IMR-90 (cell line): ENCODE measurements around the gene CCDC179. TPM values are rescaled to one million over a fixed set of nuclear protein-coding genes. Genes with fewer than 3 reads are reported as not detected.

Experiments used
- ATAC-seq: fragments of 200-7000 bp; cut with Tn5 transposase; 2 replicates; pipeline ENCODE4 v1.9.1; 2020; ENCODE audit warnings: low read depth, mild to moderate bottlenecking, moderate library complexity
- BruUV-seq: library from RNA; stranded (reverse); fragments of 400-500 nt; replicated peaks from 2 replicates; lab custom pipeline; 2021; lab: Mats Ljungman, UMichigan
- CTCF ChIA-PET: fragments of 300-600 bp; formaldehyde crosslinking; extraction: SDS; loops from one replicate; lab custom pipeline; 2021; ENCODE audit warnings: antibody characterized with exemption; lab: Yijun Ruan, JAX
- POLR2A ChIA-PET: fragments of 300-600 bp; sonication (Branson Sonifier 250); formaldehyde crosslinking; loops from one replicate; lab custom pipeline; 2022; ENCODE audit warnings: antibody characterized with exemption; ENCODE audit not compliant: unreplicated experiment; lab: Charles Lee
- DNase-seq: peaks from one replicate; pipeline ENCODE4 v3.0.0; 2013
- H2AFZ ChIP-seq: replicated peaks from 2 replicates; pipeline ENCODE3; 2013; ENCODE audit warnings: low read length, mild to moderate bottlenecking; ENCODE audit not compliant: poor library complexity
- H2AK5ac ChIP-seq: 2 replicates; pipeline ENCODE4 v1.6.1; 2013; ENCODE audit warnings: low read depth, low read length, inconsistent platforms
- H2AK9ac ChIP-seq: replicated peaks from 2 replicates; pipeline ENCODE3; 2013; ENCODE audit warnings: mild to moderate bottlenecking, low read depth, low read length, moderate library complexity; ENCODE audit not compliant: poor library complexity
- H2BK120ac ChIP-seq: 2 replicates; pipeline ENCODE4 v1.6.1; 2013; ENCODE audit warnings: low read depth, low read length, inconsistent platforms
- H2BK15ac ChIP-seq: 3 replicates; pipeline ENCODE4 v1.6.1; 2013; ENCODE audit warnings: low read depth, low read length, inconsistent platforms
- H2BK20ac ChIP-seq: 2 replicates; pipeline ENCODE4 v1.6.1; 2013; ENCODE audit warnings: low read depth, mild to moderate bottlenecking, inconsistent platforms, low read length, moderate library complexity
- H2BK5ac ChIP-seq: 2 replicates; pipeline ENCODE4 v1.6.1; 2013; ENCODE audit warnings: mild to moderate bottlenecking, low read depth, low read length, inconsistent platforms; ENCODE audit not compliant: poor library complexity, severe bottlenecking
- H3K14ac ChIP-seq: replicated peaks from 2 replicates; pipeline ENCODE4 v1.6.1; 2013; ENCODE audit warnings: low read depth, low read length, inconsistent platforms
- H3K18ac ChIP-seq: 2 replicates; pipeline ENCODE4 v1.6.1; 2013; ENCODE audit warnings: low read depth, low read length, control low read depth
- H3K23ac ChIP-seq: 2 replicates; pipeline ENCODE4 v1.6.1; 2013; ENCODE audit warnings: low read depth, low read length, inconsistent platforms
- H3K27ac ChIP-seq: 2 replicates; pipeline ENCODE4 v1.5.1; 2013; ENCODE audit warnings: mild to moderate bottlenecking, control low read depth, low read length; ENCODE audit not compliant: insufficient read depth
- H3K27me3 ChIP-seq: 2 replicates; pipeline ENCODE4 v1.6.1; 2013; ENCODE audit warnings: low read length; ENCODE audit not compliant: control insufficient read depth, insufficient read depth
- H3K36me3 ChIP-seq: 2 replicates; pipeline ENCODE4 v1.6.1; 2013; ENCODE audit warnings: low read length, mixed read lengths; ENCODE audit not compliant: control insufficient read depth, insufficient read depth
- H3K4ac ChIP-seq: 2 replicates; pipeline ENCODE4 v1.6.1; 2013; ENCODE audit warnings: low read depth, low read length, inconsistent platforms
- H3K4me1 ChIP-seq: 2 replicates; pipeline ENCODE4 v1.6.1; 2013; ENCODE audit warnings: low read length, mixed read lengths; ENCODE audit not compliant: control insufficient read depth, insufficient read depth
- H3K4me2 ChIP-seq: 2 replicates; pipeline ENCODE4 v1.6.1; 2013; ENCODE audit warnings: low read depth, mild to moderate bottlenecking, control low read depth, low read length, moderate library complexity
- H3K4me3 ChIP-seq: 2 replicates; pipeline ENCODE4 v1.5.1; 2013; ENCODE audit warnings: low read depth, mild to moderate bottlenecking, control low read depth, low read length, moderate library complexity; ENCODE audit not compliant: insufficient read depth
- H3K56ac ChIP-seq: 2 replicates; pipeline ENCODE4 v1.6.1; 2013; ENCODE audit warnings: low read length, inconsistent platforms; ENCODE audit not compliant: insufficient read depth; ENCODE audit errors: extremely low read depth
- H3K79me1 ChIP-seq, 2 experiments: 2 replicates each; pipeline ENCODE4 v1.6.1; 2013; ENCODE audit warnings: low read length in 2 of 2, inconsistent platforms in 1 of 2, low read depth in 1 of 2
- H3K9ac ChIP-seq: 2 replicates; pipeline ENCODE4 v1.6.1; 2013; ENCODE audit warnings: low read depth, low read length, control low read depth
- H3K9me1 ChIP-seq: 2 replicates; pipeline ENCODE4 v1.6.1; 2013; ENCODE audit warnings: low read length, inconsistent platforms; ENCODE audit not compliant: insufficient read depth
- H3K9me3 ChIP-seq: 2 replicates; pipeline ENCODE4 v1.6.1; 2013; ENCODE audit warnings: low read length; ENCODE audit not compliant: control insufficient read depth, insufficient read depth
- H4K20me1 ChIP-seq: 2 replicates; pipeline ENCODE4 v1.6.1; 2013; ENCODE audit warnings: low read length, inconsistent platforms; ENCODE audit not compliant: insufficient read depth
- H4K5ac ChIP-seq: 2 replicates; pipeline ENCODE4 v1.6.1; 2013; ENCODE audit warnings: mild to moderate bottlenecking, low read depth, low read length, control low read depth
- H4K8ac ChIP-seq, 2 experiments: 2 replicates each; pipeline ENCODE4 v1.6.1; 2013; ENCODE audit warnings: low read depth in 2 of 2, low read length in 2 of 2, control low read depth in 1 of 2, inconsistent platforms in 1 of 2
- H4K91ac ChIP-seq: 2 replicates; pipeline ENCODE4 v1.6.1; 2013; ENCODE audit warnings: low read depth, low read length, inconsistent platforms; ENCODE audit not compliant: insufficient read depth
- BHLHE40 ChIP-seq: fragments of 150-350 bp; IDR thresholded peaks from 2 replicates; pipeline ENCODE4 v1.6.1; 2016; ENCODE audit warnings: mild to moderate bottlenecking, low read depth, low read length
- CEBPB ChIP-seq: IDR thresholded peaks from 2 replicates; pipeline ENCODE4 v1.6.1; 2012; ENCODE audit warnings: low read depth, low read length, improper control_type of control experiment
- CHD1 ChIP-seq: IDR thresholded peaks from 2 replicates; pipeline ENCODE4 v1.6.1; 2012; ENCODE audit warnings: low read depth, low read length, improper control_type of control experiment
- CTCF ChIP-seq: conservative IDR thresholded peaks from 2 replicates; pipeline ENCODE4 v1.5.1; 2012; ENCODE audit warnings: mild to moderate bottlenecking, low read depth, low read length, improper control_type of control experiment
- ELK1 ChIP-seq: fragments of 150-350 bp; IDR thresholded peaks from 2 replicates; pipeline ENCODE4 v1.6.1; 2016; ENCODE audit warnings: low read depth, mild to moderate bottlenecking, low read length, moderate library complexity, borderline replicate concordance
- FOS ChIP-seq: fragments of 150-350 bp; IDR thresholded peaks from 2 replicates; pipeline ENCODE4 v1.6.1; 2016; ENCODE audit warnings: low read depth, low read length
- MAFK ChIP-seq: IDR thresholded peaks from 2 replicates; pipeline ENCODE4 v1.6.1; 2012; ENCODE audit warnings: low read depth, low read length, improper control_type of control experiment
- MAZ ChIP-seq: IDR thresholded peaks from 2 replicates; pipeline ENCODE4 v1.6.1; 2012; ENCODE audit warnings: low read depth, mild to moderate bottlenecking, low read length, improper control_type of control experiment, moderate library complexity, borderline replicate concordance
- MXI1 ChIP-seq: IDR thresholded peaks from 2 replicates; pipeline ENCODE4 v1.6.1; 2012; ENCODE audit warnings: low read depth, mild to moderate bottlenecking, low read length, moderate library complexity, borderline replicate concordance
- NFE2L2 ChIP-seq: fragments of 150-350 bp; IDR thresholded peaks from 2 replicates; pipeline ENCODE4 v1.6.1; 2016; ENCODE audit warnings: low read depth, mild to moderate bottlenecking, low read length
- POLR2A ChIP-seq: IDR thresholded peaks from 2 replicates; pipeline ENCODE4 v1.6.1; 2012; ENCODE audit warnings: mild to moderate bottlenecking, low read depth, low read length
- RAD21 ChIP-seq: IDR thresholded peaks from 2 replicates; pipeline ENCODE4 v1.6.1; 2012; ENCODE audit warnings: low read length, improper control_type of control experiment
- RCOR1 ChIP-seq: IDR thresholded peaks from 2 replicates; pipeline ENCODE4 v1.6.1; 2012; ENCODE audit warnings: mild to moderate bottlenecking, low read length, improper control_type of control experiment; ENCODE audit not compliant: insufficient replicate concordance
- RFX5 ChIP-seq: IDR thresholded peaks from 2 replicates; pipeline ENCODE4 v1.8.0; 2012; ENCODE audit warnings: low read depth, mild to moderate bottlenecking, low read length, moderate library complexity
- SMC3 ChIP-seq: fragments of 150-350 bp; IDR thresholded peaks from 2 replicates; pipeline ENCODE4 v1.6.1; 2016; ENCODE audit warnings: low read depth, mild to moderate bottlenecking, antibody characterized with exemption, low read length, moderate library complexity
- USF2 ChIP-seq: fragments of 150-350 bp; IDR thresholded peaks from 2 replicates; pipeline ENCODE4 v1.6.1; 2017; ENCODE audit warnings: mild to moderate bottlenecking, antibody characterized with exemption, low read length, low read depth
- WGBS, 2 experiments: methylation state at CpG; one replicate each; pipeline versions ENCODE4 v1.1.5 to v1.1.7; 2013; ENCODE audit warnings: missing lambda C conversion rate in 2 of 2; ENCODE audit not compliant: insufficient read length in 1 of 2; ENCODE audit errors: extremely low coverage in 2 of 2; 5-methylcytosine and 5-hydroxymethylcytosine counted together
- dilution Hi-C: fragments of 300-500 bp; cut with HindIII; formaldehyde crosslinking; loops from one replicate; pipeline ENCODE4 v1.14.3; 2018; ENCODE audit warnings: low sequenced_read_pairs; ENCODE audit not compliant: unreplicated experiment
- in situ Hi-C: fragments of 300-500 bp; cut with MboI; formaldehyde crosslinking; loops from 3 replicates; pipeline ENCODE4 v1.14.3; 2019; ENCODE audit warnings: low sequenced_read_pairs, inconsistent platforms, mixed read lengths
- intact Hi-C: fragments of 100-400 bp; cut with micrococcal nuclease; formaldehyde crosslinking; loops from 2 replicates; pipeline ENCODE4 v1.10.0; 2022
- polyA plus RNA-seq, 3 experiments: library from polyadenylated mRNA; depleted of rRNA; stranded (reverse); fragments of >200 nt; gene quantifications; 2 replicates each; pipeline ENCODE4 v1.2.3, GENCODE V29; 2012; ENCODE audit warnings: low replicate concordance in 1 of 3
- total RNA-seq: library from RNA; depleted of rRNA; stranded (reverse); fragments of >200 nt; gene quantifications from 2 replicates; pipeline ENCODE4 v1.2.3, GENCODE V29; 2012

The CCDC179 gene
- total and polyA plus RNA-seq, 2 of the 4 experiments (the other 2 are of a cell fraction) = not detected

- H2AFZ ChIP-seq = no peak overlapping the region
- H2BK120ac ChIP-seq = no peak overlapping the region
- H4K91ac ChIP-seq = no peak overlapping the region
- no peak overlapping the region for H2BK20ac ChIP-seq
- no peak for DNase-seq
- H3K23ac ChIP-seq = no peak overlapping the region
- no peak overlapping the region for H2AK5ac ChIP-seq
- no peaks in the 10 kb centered on the region; the same call in 1 of the 2 replicates for H3K4me1 ChIP-seq
- ChIA-PET CTCF (no interaction called here), POLR2A (no interaction called here)
- ATAC-seq = no peak
- no peaks in the 10 kb centered on the region for H3K79me1 ChIP-seq
- H2BK5ac ChIP-seq = no peak overlapping the region
- no peak overlapping the region for H3K14ac ChIP-seq
- no peaks in the 10 kb centered on the region for H3K36me3 ChIP-seq
- no peak overlapping the region for H3K4me3 ChIP-seq
- in situ Hi-C loops = no loop called here
- no CpG with 5 or more reads among the region's 1 CpG for WGBS, 2 experiments
- no peak for TF ChIP-seq RCOR1
- no peak for TF ChIP-seq RAD21
- no peak for TF ChIP-seq CEBPB
- TF ChIP-seq CTCF = no peak
- no peak for TF ChIP-seq SMC3
- TF ChIP-seq USF2 = no peak
- no peak for TF ChIP-seq MAZ
- TF ChIP-seq POLR2A = no peak
- no peak for TF ChIP-seq CHD1
- TF ChIP-seq FOS = no peak
- no peak for TF ChIP-seq MXI1
- TF ChIP-seq BHLHE40 = no peak
- no peak for TF ChIP-seq MAFK
- no peak for TF ChIP-seq NFE2L2
- no peak for TF ChIP-seq ELK1
- TF ChIP-seq RFX5 = no peak
- no peak overlapping the region for H3K18ac ChIP-seq
- no peak overlapping the region for H3K4me2 ChIP-seq
- H2AK9ac ChIP-seq = no peak overlapping the region
- no peaks in the 10 kb centered on the region for H3K9me3 ChIP-seq
- intact Hi-C loops = no loop called here
- H3K27me3 ChIP-seq = no peaks in the 10 kb centered on the region
- H4K20me1 ChIP-seq = no peaks in the 10 kb centered on the region
- H4K5ac ChIP-seq = no peak overlapping the region
- H3K27ac ChIP-seq = no peak overlapping the region
- H3K9ac ChIP-seq = no peak overlapping the region
- H3K56ac ChIP-seq = no peak overlapping the region
- no peak overlapping the region for H4K8ac ChIP-seq
- no peak overlapping the region for H2BK15ac ChIP-seq
- no peaks in the 10 kb centered on the region for H3K9me1 ChIP-seq
- no TSS peak for BruUV-seq
- dilution Hi-C loops = no loop called here
- no peak overlapping the region for H3K4ac ChIP-seq
Measured at GRCh38 chr11:22903782-22904181, 43.5 kb upstream of the CCDC179 start.
